ENCODE results near the gene SPATA3.

SPATA3 gene

GRCh38 chr2:231047923-231048915 lies 52.3 kb downstream of the SPATA3 start (continued):
- TF ChIP-seq EGR2 (tag by site-specific recombination; IDR thresholded peaks at IDR 0.05; ENCODE audit: low read depth): no peak
- TF ChIP-seq ZNF140 (tag by site-specific recombination; IDR thresholded peaks at IDR 0.05): no peak
- no peak for TF ChIP-seq ZNF596 (tag by site-specific recombination; IDR thresholded peaks at IDR 0.05)
- TF ChIP-seq ZNF148 (tag by site-specific recombination; IDR thresholded peaks at IDR 0.05; ENCODE audit: borderline replicate concordance): no peak
- no peak for TF ChIP-seq ZNF146 (tag by site-specific recombination; IDR thresholded peaks at IDR 0.05)

- Histone ChIP-seq H3K4me3 (ENCODE audit: low read depth, low read length) (no peak overlapping the region), H3K4me1 (ENCODE audit: control insufficient read depth, insufficient read depth, low read length) (no peaks in the 10 kb centered on the region), H3K36me3 (ENCODE audit: control insufficient read depth in 2 of 2, insufficient read depth in 1 of 2, low read length in 2 of 2) (peaks cover 0 to 23% of the 10 kb centered on the region in 2 experiments; a peak in 1 of 3 replicates), H3K27ac (ENCODE audit: extremely low read depth, low read depth, low read length) (no peak overlapping the region), H3K9me3 (ENCODE audit: control insufficient read depth, insufficient read depth, low read depth, low read length) (no peaks in the 10 kb centered on the region)
- ChIA-PET CTCF (interaction anchor here (0.6 to 1.8 kb wide), 4 partner anchors 8 to 628 kb away, joined by 3 to 6 read pairs (median 4); no protein-coding TSS in a partner anchor), POLR2A (interaction anchor here (1.0 kb wide), 1 partner anchor 62 kb away, joined by 3 read pairs; no protein-coding TSS in a partner anchor)
- no peak for TF ChIP-seq ZFP41 (tag by site-specific recombination; IDR thresholded peaks at IDR 0.05; ENCODE audit: borderline replicate concordance)
- TF ChIP-seq ZNF621 (tag by site-specific recombination; IDR thresholded peaks at IDR 0.05): no peak
- TF ChIP-seq ZBTB26 (tag by site-specific recombination; optimal IDR thresholded peaks at IDR 0.05): no peak
- TF ChIP-seq ZNF658 (tag by site-specific recombination; IDR thresholded peaks at IDR 0.05): no peak
- no peak for TF ChIP-seq ZNF146 (tag by site-specific recombination; IDR thresholded peaks at IDR 0.05)
Observed at GRCh38 chr2:231049286-231050017, 53.5 kb downstream of the SPATA3 start.

GRCh38 chr2:231050018-231050901 lies 54.3 kb downstream of the SPATA3 start:
- Histone ChIP-seq H3K36me3 (ENCODE audit: control insufficient read depth in 2 of 2, insufficient read depth in 1 of 2, low read length in 2 of 2) (peaks cover 0 to 23% of the 10 kb centered on the region in 2 experiments; a peak in 1 of 3 replicates), H3K4me3 (ENCODE audit: low read depth, low read length) (no peak overlapping the region), H3K27ac (ENCODE audit: extremely low read depth, low read depth, low read length) (no peak overlapping the region), H3K4me1 (ENCODE audit: control insufficient read depth, insufficient read depth, low read length) (no peaks in the 10 kb centered on the region), H3K9me3 (ENCODE audit: control insufficient read depth, insufficient read depth, low read depth, low read length) (no peaks in the 10 kb centered on the region)
- TF ChIP-seq ZFP41 (tag by site-specific recombination; IDR thresholded peaks at IDR 0.05; ENCODE audit: borderline replicate concordance) (no peak), ZBTB49 (tag by site-specific recombination; IDR thresholded peaks at IDR 0.05; ENCODE audit: low read depth) (no peak), HOXC10 (CRISPR knock-in tag; IDR thresholded peaks at IDR 0.05) (no peak), ZNF658 (tag by site-specific recombination; IDR thresholded peaks at IDR 0.05) (no peak), ZNF174 (tag by site-specific recombination; IDR thresholded peaks at IDR 0.05) (no peak), KLF8 (tag by site-specific recombination; IDR thresholded peaks at IDR 0.05) (no peak), ZNF18 (tag by site-specific recombination; IDR thresholded peaks at IDR 0.05) (no peak)
- ChIA-PET POLR2A (interaction anchor here (1.0 kb wide), 1 partner anchor 63 kb away, joined by 3 read pairs; no protein-coding TSS in a partner anchor), CTCF (interaction anchor here (0.6 to 1.8 kb wide), 4 partner anchors 10 to 627 kb away, joined by 3 to 6 read pairs (median 4); no protein-coding TSS in a partner anchor)

All from HEK293 (cell line).